NCI-H1694 treated with DMSO at 0.1 percent for 48 hours (cell line): ENCODE measurements around the gene ZFR2.

Source experiments
- DNase-seq: peaks from one replicate; lab custom pipeline; 2025; lab: John Stamatoyannopoulos, UW

Gene ZFR2

DNA sequence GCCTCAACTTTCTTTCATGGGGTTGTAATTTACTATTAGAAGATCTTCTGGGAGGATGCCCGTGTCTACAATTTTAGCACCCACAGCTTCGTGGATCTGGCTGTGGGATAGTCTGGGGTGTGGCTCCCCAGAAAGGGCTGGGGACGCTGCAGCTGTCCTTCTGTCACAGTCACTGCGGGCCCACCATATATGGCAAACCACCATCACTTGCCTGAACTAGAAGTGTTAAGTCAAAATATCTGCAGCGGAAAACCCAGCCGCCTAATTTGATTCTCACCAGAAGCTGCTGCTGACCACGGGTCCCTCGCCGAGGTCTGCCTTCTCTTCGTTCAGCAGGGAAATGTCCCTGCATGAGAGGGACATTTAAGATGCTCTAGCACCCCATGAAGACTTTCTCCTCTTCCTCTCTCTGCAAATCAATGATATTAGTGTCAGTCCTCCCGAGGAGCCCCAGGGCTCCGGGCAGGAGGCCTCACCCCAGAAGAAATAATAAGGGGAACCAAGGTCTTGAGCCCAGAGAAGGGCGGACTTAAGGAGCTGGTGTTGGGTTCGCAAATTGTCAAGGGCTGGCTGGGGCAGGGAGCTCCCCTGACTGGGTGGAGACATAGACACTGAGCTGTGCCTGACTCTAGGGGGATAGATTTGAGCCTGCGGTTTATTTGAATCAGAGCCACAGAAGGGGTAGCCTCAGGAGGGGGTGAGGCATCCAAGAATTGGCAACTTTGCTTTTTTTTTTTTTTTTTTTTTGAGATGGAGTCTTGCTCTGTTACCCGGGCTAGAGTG is 79.7 kb downstream of the ZFR2 start:
- DNase-seq, result no peak

DNA sequence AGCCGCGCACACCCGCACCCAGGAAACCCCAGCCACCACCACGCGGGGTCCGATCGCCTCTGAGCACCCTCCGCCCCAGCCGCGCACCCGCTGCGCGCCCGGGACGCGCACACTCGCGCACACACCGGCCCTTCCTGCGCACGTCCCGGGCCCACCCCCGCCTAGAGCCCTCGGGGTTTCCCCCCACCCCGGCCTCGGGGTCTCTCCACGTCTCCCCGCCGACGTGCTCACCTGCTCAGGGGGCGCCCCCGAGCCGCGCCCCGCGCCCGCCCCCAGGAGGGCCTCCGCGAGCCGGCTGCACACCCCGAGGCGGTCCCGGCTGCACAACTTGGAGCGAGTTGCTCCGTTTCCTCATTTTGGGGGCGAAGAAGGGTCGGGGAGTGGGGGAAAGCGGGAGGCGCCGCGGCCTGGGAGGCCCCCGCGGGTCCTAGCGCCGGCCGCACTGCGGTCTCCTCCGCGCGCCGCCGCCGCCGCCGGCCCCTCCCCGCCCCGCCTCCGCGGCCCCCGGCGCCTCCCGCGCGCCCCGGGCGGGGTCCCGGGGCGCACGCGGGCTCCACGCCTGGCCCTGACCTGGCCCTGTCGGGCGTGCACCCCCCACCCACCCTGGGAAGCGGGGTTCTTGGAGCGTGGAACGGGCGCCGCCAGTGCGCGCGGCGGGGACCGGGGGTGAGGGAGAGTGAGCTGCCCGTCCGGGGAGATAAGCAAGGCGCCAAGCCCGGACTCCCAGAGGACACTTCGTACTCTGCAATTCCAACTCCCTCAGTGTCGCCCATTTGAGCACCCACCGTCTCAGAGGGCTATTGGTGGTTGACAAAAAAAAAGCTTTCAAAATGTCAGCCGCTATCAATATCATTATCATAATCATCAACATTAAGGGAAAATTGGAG is 82.7 kb downstream of the ZFR2 start, which contains the start of gene MATK:
Gene MATK (minus strand): TSS at position 444 of the 887 bp plus-strand sequence. CDS start 1,246 bp downstream, outside the sequence.
- no peak for DNase-seq

DNA sequence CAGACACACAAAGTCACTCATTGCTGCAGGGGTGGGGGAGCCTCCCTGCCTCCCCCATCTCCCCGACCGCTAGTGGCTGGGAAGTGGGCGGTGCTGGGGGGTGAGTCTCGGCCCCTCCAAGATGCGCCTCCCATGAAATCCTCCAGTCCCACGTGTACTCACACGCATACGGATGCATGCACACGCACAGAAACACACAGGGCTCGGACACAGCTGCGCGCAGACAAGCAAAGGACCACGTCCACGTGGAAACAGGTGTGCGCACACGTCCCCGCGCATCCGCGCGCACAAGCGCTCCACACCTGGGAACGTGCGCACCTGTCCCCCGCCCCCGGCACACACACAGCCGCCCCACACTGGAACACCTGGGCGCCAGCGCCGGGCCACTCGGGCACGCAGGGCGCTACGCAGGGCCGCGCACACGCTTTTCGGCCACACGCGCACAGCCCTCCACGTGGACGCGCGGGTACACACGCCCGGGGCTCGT is 83.3 kb downstream of the ZFR2 start:
- DNase-seq, result no peak

DNA sequence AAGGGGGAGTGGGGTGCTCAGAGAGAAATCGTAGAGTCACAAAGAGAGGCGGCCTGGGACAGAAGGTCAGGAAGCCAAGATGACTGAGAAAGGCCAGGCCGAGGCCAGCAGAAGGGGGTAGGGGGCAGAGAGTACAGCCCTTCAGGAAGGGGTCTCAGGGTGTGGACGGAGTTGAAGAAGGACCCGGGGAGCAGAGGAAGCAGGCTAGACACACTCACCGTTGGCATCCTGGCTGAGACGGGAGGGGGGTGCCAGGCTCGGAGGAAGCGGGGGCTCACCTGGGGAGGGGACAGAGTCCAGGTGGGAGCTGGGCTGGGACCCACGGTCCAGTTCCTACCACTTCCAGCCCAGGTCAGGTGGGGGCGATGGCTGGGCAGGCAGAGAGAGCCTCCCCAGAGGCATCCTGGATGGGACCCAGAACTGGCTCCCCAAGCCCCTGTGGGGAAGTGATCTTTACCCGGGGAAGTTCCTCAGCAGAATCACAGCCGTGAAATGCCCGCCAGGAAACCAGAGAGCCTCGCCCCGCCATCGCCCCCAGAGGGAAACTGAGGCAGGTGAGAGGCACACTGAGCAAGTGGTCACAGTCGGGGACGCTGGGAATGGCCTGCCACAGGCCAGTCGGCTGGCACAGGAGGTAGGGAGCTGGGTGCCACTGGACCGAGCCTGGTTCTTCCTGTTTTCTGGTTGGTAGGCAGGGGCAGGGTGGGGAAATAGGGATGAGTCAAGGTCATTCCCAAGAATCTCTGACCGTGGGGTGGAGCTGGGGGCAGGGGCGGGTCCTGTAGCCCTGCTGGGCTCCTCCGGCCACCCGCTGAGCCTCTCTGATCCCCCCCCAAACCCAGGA is 84.0 kb downstream of the ZFR2 start:
- DNase-seq, result no peak

DNA sequence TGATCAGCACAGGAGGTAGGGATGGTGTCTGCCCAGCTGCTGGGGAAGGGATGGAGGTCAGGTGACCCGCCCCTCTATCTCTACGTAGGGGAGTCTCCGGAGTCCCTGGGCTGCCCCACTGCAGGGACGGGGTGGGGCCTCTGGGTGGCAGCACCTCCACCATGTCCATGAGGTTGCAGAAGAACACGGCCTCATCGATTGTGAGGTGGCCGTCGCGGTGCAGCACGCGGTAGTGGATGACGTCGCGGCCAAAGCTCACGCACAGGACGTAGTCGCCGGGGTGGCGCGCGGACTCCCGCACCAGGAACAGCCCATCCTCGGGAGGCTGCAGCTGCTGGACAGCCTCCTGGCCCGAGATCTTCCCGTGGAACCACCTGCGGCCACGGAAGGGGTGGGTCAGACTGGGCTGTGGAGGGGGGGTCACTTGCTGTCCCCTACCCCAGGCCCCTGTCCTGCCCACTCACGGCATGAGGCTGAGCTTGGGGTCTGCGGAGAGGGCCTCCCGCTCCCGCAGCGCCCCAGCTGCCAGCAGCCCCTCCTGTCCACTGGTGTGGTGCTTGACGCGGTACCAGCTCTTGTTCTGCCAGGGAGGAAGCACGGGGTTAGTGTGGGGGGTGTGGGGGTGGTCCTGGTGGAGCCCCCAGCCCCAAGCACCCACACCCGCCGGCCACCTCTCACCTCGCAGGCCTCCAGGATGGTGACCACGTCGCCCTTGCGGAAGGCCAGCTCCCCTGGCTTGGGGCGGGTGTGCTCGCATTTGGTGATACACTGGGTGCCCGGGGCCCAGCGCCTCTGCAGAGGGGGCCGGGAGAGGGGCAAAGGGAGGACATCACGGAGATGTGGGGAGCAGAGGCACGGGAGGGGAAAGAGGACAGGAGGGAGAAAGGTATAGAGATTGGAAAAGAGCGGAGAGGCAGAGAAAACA is 84.9 kb downstream of the ZFR2 start:
- DNase-seq, result peak; percentile 26

DNA sequence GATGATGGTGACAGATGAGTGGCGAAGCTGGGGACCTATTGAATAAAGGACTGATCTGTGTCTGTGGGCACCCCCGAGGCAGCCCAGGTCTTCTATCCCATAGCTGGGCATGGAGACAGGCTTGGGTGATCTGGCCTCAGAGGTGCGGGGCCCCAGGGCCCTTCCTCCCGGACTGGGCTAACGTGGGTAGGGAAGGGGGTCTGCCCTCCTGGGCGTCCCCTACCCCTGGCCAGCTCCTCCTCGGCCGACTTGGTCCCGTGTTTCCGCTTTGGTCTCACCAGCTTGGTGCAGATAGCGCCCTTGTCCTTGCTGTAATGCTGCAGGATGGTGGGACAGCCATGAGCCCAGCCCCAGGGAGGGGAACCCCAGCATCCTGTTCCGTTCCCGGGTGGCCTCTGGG is 85.9 kb downstream of the ZFR2 start:
- DNase-seq, result no peak

DNA sequence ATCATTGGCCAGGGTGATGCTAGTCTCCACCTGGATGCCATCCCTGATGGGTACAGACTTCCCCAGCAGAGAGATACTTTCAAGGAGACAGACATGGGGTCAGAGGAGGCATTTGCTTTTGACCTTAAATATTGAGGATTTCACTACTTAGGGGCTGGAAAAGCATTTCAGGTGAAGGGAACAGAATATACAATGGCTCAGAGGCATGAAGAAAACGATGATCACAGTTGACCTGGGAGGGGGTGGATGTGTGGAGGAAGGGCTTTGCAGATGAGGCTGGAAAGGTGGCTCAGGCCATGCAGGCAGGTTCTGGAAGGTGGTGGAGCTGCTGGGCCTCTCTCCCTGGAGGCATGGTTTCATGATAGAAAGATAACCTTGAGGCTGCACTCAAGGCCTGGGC is 86.5 kb downstream of the ZFR2 start:
- no peak for DNase-seq

DNA sequence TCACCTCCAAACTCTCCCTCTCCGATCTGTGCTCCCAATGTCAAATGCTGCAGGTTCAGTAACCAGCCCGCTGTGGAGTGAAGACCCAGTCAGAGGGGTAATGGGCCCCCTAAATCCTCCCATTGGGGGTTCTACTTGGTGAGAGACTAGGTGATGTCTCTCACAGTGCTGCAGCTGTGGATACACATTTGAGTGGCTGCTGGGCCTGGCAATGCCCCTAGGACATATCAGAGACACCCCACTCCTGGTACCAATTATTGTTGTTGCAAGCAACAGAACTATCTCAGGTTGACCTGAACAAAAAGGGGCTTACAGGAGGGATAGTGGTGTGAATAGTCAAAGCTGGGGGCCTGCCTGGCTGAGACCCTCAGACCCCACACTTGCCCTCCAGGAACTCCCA is 87.2 kb downstream of the ZFR2 start:
- DNase-seq, result no peak

DNA sequence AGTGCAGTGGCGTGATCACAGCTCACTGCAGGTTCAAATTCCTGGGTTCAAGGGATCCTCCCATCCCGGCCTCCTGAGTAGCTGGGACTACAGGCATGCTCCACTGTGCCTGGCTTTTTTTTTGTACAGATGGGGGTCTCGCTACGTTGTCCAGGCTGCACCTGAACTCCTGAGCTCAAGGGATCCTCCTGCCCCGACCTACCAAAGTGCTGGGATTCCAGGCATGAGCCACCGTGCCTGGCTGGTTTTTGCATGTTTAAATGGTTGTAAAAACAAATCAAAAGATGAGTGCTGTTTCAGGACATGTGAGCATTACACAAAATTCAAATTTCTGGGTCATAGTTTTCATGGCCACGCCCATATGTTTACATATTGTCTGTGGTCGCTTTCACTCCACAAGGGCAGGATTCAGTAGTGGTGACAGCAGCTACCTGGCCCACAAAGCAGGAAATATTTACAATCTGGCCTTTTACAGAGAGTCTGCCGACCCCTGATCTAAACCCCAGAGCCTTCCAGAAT is 88.0 kb downstream of the ZFR2 start:
- DNase-seq, result no peak

DNA sequence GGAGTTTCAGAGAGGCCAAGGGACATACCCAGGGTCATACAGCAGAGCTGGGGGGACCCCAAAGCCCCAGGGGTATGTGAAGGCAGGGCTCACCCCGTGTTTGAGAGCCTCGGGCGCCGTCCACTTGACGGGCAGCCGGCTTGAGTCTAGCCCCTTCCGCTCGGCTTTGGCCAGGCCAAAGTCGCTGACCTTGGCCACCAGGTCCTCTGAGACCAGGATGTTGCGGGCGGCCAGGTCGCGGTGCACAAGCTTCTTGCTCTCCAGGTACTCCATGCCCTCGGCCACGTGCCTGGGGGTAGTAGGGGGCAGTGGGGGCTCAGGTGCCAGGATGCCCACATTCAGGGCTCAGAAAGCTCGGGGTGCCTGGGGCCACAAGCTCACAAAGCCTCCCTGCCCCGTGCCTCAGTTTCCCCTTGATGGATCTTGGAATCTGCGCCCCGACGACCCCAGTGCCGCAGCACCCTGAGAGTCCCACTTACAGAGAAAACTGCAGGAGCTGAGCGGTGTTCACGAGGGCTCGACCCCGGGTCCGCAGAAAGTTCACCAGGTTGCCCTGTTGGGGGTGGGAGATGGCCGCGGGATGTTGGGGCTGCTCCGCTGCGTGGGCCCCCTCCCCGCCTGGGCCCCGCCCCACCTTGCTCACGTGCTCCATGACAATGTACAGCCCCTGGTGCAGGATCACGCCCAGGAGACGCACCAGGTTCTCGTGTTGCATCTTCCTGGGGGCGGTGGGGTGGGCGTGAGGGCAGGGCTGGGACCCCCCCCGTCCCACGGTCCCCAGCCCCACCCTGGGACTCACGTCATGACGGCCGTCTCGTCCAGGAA is 89.7 kb downstream of the ZFR2 start:
- DNase-seq, result no peak

DNA sequence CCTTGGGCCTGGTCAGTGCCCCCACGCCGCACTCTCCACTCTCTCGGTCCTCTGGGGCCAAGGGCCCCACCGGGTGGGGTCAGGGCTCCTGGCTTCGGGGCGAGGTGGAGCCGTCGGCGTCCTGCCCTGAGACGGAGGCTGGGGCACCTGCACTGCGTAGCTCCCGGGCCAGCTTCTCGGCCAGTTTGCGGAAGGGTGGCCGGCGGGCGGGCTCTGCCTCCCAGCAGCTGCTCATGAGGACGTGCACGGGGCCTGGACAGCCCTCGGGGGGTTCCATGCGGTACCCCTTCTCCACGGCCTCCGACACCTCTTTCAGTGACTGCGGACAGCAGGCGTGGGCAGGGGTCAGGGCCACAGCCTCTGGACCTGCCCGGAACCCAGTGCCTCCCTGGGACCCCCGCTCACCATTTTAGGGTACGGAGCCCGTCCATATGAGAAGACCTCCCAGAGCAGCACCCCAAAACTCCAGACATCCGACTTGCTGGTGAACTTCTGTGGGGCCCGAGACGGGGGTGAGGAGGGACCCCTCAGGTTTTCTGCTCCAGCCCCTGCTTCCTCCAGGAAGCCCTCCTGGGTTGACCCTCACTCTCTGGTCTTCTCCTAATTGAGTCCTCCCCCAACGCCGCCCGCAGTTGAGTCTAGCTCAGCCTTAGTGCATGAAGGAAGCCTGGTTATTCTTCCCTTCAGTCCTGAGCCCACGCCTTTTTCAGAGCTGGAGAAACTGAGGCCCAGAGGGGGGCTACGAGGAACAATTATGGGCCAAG is 90.6 kb downstream of the ZFR2 start:
- no peak for DNase-seq

DNA sequence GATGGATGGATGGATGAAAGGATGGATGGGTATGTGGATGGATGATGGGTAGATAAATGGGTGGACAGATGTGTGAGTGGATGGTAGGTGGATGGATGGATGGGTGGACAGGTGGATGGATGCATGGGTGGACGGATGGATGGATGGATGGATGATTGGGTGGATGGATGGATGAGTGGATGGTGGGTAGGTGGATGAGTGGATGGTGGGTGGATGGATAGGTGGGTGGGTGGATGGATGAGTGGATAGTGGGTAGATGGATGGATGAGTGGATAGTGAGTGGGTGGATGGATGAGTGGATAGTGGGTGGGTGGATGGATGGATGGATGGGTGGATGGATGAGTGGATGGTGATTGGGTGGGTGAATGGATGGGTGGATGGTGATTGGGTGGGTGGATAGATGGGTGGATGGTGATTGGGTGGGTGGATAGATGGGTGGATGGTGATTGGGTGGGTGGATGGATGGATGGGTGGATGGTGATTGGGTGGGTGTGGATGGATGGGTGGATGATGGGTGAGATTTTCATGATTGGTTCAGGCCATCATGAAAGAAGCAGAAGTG is 92.3 kb downstream of the ZFR2 start:
- DNase-seq, result no peak

DNA sequence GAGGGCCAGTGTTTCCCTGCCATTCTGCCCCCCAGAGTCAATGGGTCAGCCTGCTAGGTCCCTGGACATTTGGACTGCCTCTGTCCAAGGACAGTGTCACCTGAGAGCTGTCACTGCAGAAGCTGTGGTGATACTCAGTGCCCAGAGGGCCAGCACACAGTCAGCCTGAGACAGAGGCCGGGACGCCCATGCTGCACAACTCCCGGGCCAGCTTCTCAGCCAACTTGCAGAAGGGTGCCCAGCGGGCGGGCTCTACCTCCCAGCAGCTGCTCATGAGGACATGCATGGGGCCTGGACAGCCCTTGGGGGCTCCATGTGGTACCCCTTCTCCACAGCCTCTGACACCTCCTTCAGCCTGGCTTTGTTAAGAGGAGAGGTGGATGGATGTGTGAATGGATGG is 93.0 kb downstream of the ZFR2 start:
- DNase-seq, result no peak

DNA sequence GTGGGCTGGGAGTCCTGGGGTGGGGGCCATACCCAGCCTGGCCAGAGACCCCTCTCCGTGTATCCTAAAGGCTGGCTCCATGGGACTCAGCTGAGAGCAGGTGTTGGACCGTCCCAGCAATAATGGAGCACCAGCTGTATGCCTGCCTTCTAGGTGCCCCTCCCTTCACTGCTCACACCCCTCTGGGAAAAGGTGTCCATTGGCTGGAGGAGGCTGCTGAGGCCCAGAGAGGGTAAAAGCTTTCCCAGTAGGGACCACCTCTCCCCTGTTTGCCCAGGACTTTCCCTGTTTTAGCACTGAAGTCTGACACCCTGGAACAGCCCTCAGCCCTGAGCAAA is 93.5 kb downstream of the ZFR2 start:
- no peak for DNase-seq

DNA sequence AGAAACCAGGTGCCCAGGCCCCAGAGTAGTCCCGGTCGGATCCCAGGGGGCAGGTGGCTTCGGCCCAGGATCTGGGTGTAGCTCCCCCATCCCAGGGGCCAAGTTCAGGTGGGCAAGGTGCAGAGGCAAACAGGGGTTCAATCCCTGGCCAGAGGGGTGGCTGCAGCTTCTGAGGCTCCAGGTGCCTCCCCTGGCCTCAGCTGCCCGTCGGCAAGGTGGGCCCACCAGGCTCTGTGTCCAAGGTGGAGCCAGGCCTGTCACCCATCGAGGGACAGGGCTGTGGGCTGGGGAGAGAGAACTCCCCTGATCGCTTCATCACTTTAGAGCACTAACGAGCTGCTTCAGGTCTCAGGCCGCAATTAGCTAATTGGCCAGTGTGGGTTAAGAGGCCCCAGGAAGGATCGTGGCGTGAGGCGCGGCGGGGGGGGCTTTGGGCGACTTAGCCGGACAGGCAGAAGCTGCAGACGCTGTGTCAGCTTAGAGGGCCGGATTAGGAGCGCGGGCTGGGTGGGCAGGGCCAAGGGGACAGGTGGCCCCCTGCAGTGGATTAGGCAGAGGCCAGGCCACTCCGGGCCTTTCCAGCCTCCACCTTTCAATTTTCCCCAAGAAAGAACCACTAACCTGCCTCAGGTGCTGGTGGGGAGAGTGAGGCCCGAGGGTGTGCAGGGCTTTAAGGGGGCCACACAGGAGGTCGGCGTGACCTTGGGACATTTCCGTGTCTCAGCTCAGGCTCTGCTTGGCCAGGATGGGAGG is 94.0 kb downstream of the ZFR2 start:
- DNase-seq, result no peak

DNA sequence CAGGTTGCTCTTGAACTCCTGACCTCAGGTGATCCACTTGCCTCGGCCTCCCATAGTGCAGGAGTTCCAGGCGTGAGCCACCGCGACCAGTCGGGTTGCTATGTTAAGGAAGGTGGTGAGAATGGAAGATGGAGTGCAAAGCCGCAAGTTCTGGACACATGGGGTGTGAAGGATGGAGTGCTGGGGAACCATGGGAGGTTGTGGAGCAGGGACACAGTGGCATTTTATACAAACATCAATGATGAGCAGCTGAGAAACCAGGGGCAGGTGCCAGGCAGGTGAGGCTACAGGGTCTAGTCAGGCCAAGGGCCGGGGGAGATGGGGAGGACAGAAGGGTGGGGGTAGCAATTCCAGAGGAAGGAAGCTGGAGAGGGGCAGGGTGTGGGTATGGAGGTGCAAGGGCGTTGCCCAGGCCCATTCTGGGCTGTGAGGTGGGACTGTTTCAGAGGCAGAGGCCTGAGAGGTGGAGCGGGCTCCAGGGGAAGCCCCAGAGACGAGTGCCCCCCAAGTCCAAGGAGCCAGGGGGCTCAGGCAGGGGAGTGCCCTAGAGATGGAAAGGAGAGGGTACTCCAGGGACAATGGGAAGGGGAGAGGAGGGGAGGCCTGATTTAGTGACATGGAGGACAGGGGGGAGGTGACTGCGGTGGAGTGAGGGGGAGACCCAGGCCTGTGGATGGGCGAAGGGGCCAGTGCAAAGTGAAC is 94.9 kb downstream of the ZFR2 start:
- no peak for DNase-seq

DNA sequence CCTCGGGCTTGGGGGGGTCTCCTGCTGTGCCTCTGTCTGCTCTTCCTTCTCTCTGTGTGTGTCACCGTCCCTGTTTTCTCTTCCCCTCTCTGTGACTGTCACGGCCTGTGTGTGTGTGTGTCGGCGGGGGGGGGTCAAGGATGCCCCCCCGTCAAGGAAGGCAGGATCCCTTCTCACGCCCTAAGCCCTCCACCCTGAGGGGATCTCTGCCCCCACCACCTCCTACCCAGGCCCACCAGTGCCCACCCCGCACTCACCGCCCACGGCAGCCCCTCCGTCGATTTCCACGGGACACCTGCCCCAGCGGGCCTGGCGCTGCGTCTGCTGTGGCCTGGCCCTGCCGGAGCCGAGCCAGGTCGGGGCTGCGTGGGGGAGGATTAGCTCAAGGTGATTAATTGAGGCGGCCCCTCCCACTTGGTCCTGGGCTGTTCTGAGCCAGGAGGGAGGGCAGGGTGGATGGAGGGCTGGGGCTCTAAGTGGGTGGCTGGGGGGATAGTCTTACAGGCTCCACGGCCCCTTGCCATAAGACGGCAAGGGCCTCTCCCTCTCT is 96.9 kb downstream of the ZFR2 start, which contains the start of gene RAX2:
Gene RAX2 (minus strand): TSS at position 323 of the 550 bp plus-strand sequence. CDS start 486 bp downstream, outside the sequence.
- no peak for DNase-seq
